VCaP (cell line): Measurements from ENCODE around the gene BMAL1.

Experiments used
- H3K27ac ChIP-seq: fragments of 450-650 bp; 2 replicates; pipeline ENCODE4 v1.5.1; 2017
- CTCF ChIP-seq: fragments of 450-650 bp; conservative IDR thresholded peaks from 2 replicates; pipeline ENCODE4 v1.5.1; 2017; ENCODE audit warnings: mild to moderate bottlenecking, moderate library complexity

BMAL1 gene

GRCh38 chr11:13320688-13321087 lies 43.1 kb downstream of the BMAL1 start:
- TF ChIP-seq CTCF: no peak
- no peak overlapping the region for H3K27ac ChIP-seq

- no peak overlapping the region for H3K27ac ChIP-seq
- TF ChIP-seq CTCF: no peak
Measured at GRCh38 chr11:13321431-13321830, 43.8 kb downstream of the BMAL1 start.

GRCh38 chr11:13324141-13324540 lies 46.6 kb downstream of the BMAL1 start:
- H3K27ac ChIP-seq: no peak overlapping the region
- TF ChIP-seq CTCF: no peak

- H3K27ac ChIP-seq: no peak overlapping the region
- no peak for TF ChIP-seq CTCF
Measured at GRCh38 chr11:13324709-13325108, 47.1 kb downstream of the BMAL1 start.

GRCh38 chr11:13327421-13327820 lies 49.8 kb downstream of the BMAL1 start:
- TF ChIP-seq CTCF: no peak
- H3K27ac ChIP-seq: no peak overlapping the region

GRCh38 chr11:13328286-13328685 lies 50.7 kb downstream of the BMAL1 start:
- H3K27ac ChIP-seq: no peak overlapping the region
- TF ChIP-seq CTCF: no peak

GRCh38 chr11:13329670-13330356 lies 52.2 kb downstream of the BMAL1 start:
- TF ChIP-seq CTCF: no peak
- H3K27ac ChIP-seq: peak overlapping the region; percentile 69
